Stimulated activated memory B cell treated with anti-CD40 and anti-IgM and Interleukin-4, amounts not matched to agents 10 μg/mL and 1 μg/mL and 100 μg/mL, for 72 hours (primary cell): ENCODE data around the gene TTLL1.

Source experiments
- ATAC-seq: fragments of 150-1000 bp; cut with Tn5 transposase; 2 replicates; pipeline ENCODE4 v1.10.0; 2021
- H3K27ac Mint-ChIP-seq: one replicate; pipeline ENCODE4 v1.8.0; 2022; ENCODE audit warnings: mild to moderate bottlenecking, mixed read lengths
- H3K27me3 Mint-ChIP-seq: one replicate; pipeline ENCODE4 v1.8.0; 2022; ENCODE audit warnings: mixed read lengths
- H3K36me3 Mint-ChIP-seq: one replicate; pipeline ENCODE4 v1.8.0; 2022; ENCODE audit warnings: mixed read lengths
- H3K4me1 Mint-ChIP-seq: one replicate; pipeline ENCODE4 v1.8.0; 2022; ENCODE audit warnings: mixed read lengths
- H3K4me3 Mint-ChIP-seq: one replicate; pipeline ENCODE4 v1.8.0; 2022; ENCODE audit warnings: mild to moderate bottlenecking, moderate library complexity, mixed read lengths
- H3K9me3 Mint-ChIP-seq: one replicate; pipeline ENCODE4 v1.8.0; 2022; ENCODE audit warnings: mixed read lengths

The TTLL1 gene

GRCh38 chr22:43088984-43089717 lies at the start of gene TTLL1:
Gene TTLL1 (minus strand): TSS chr22:43089391. CDS start chr22:43075586, 13,805 bp downstream.
- Mint-ChIP-seq H3K27me3 (no peaks in the 10 kb centered on the region), H3K9me3 (no peaks in the 10 kb centered on the region), H3K4me3 (peak within 1 kb of the TSS; percentile 91), H3K4me1 (peaks cover 19% of the 10 kb centered on the region), H3K36me3 (no peaks in the 10 kb centered on the region), H3K27ac (peak within 1 kb of the TSS; percentile 57)
- ATAC-seq, result peak; percentile 97

GRCh38 chr22:43136801-43137200 lies 47.6 kb upstream of the TTLL1 start:
- peak overlapping the region; percentile 2 for H3K27ac Mint-ChIP-seq

GRCh38 chr22:43136255-43136654 lies 47.1 kb upstream of the TTLL1 start:
- peak; percentile 75 for ATAC-seq
- Mint-ChIP-seq H3K4me3 (no peak overlapping the region), H3K27ac (peak overlapping the region; percentile 2), H3K9me3 (no peaks in the 10 kb centered on the region), H3K27me3 (no peaks in the 10 kb centered on the region), H3K36me3 (peaks cover 83% of the 10 kb centered on the region), H3K4me1 (peaks cover 7% of the 10 kb centered on the region)

More at GRCh38 chr22:43136801-43137200, 47.6 kb upstream of the TTLL1 start:
- ATAC-seq, result no peak
- Mint-ChIP-seq H3K36me3 (peaks cover 77% of the 10 kb centered on the region), H3K9me3 (no peaks in the 10 kb centered on the region), H3K4me3 (no peak overlapping the region), H3K4me1 (peaks cover 10% of the 10 kb centered on the region), H3K27me3 (no peaks in the 10 kb centered on the region)

GRCh38 chr22:43135565-43135964 lies 46.4 kb upstream of the TTLL1 start:
- no peak for ATAC-seq
- H3K36me3 Mint-ChIP-seq, result peaks cover 83% of the 10 kb centered on the region
- H3K4me1 Mint-ChIP-seq, result peaks cover 7% of the 10 kb centered on the region
- no peak overlapping the region for H3K27ac Mint-ChIP-seq
- H3K9me3 Mint-ChIP-seq, result no peaks in the 10 kb centered on the region
- no peaks in the 10 kb centered on the region for H3K27me3 Mint-ChIP-seq
- no peak overlapping the region for H3K4me3 Mint-ChIP-seq

- Mint-ChIP-seq H3K9me3 (no peaks in the 10 kb centered on the region), H3K27ac (no peak overlapping the region), H3K4me1 (peaks cover 12% of the 10 kb centered on the region), H3K27me3 (peaks cover 6% of the 10 kb centered on the region), H3K36me3 (peaks cover 77% of the 10 kb centered on the region), H3K4me3 (no peak overlapping the region)
- ATAC-seq, result no peak
These were observed 45.4 kb upstream of the TTLL1 start for GRCh38 chr22:43134553-43134952.

GRCh38 chr22:43133401-43133800 lies 44.2 kb upstream of the TTLL1 start:
- Mint-ChIP-seq H3K9me3 (no peaks in the 10 kb centered on the region), H3K27ac (no peak overlapping the region), H3K4me1 (peaks cover 23% of the 10 kb centered on the region), H3K4me3 (no peak overlapping the region), H3K27me3 (peaks cover 18% of the 10 kb centered on the region), H3K36me3 (peaks cover 67% of the 10 kb centered on the region)
- no peak for ATAC-seq

GRCh38 chr22:43131773-43132501 lies 42.7 kb upstream of the TTLL1 start:
- H3K4me1 Mint-ChIP-seq, result peaks cover 37% of the 10 kb centered on the region

GRCh38 chr22:43129426-43130425 lies 40.5 kb upstream of the TTLL1 start:
- Mint-ChIP-seq H3K27ac (peak overlapping the region; percentile 23), H3K9me3 (no peaks in the 10 kb centered on the region), H3K4me1 (peaks cover 34% of the 10 kb centered on the region), H3K4me3 (no peak overlapping the region), H3K36me3 (peaks cover 35% of the 10 kb centered on the region), H3K27me3 (peaks cover 40% of the 10 kb centered on the region)
- ATAC-seq, result no peak

More at GRCh38 chr22:43131773-43132501, 42.7 kb upstream of the TTLL1 start:
- no peak for ATAC-seq
- Mint-ChIP-seq H3K4me3 (no peak overlapping the region), H3K36me3 (peaks cover 53% of the 10 kb centered on the region), H3K27me3 (peaks cover 32% of the 10 kb centered on the region), H3K9me3 (no peaks in the 10 kb centered on the region), H3K27ac (no peak overlapping the region)

- peaks cover 46% of the 10 kb centered on the region for H3K27me3 Mint-ChIP-seq
- peak; percentile 65 for ATAC-seq
- H3K27ac Mint-ChIP-seq, result peak overlapping the region; percentile 23
- peaks cover 34% of the 10 kb centered on the region for H3K4me1 Mint-ChIP-seq
- no peaks in the 10 kb centered on the region for H3K9me3 Mint-ChIP-seq
- peaks cover 27% of the 10 kb centered on the region for H3K36me3 Mint-ChIP-seq
- no peak overlapping the region for H3K4me3 Mint-ChIP-seq
These were observed 39.8 kb upstream of the TTLL1 start for GRCh38 chr22:43128928-43129424.

GRCh38 chr22:43128116-43128515 lies 38.9 kb upstream of the TTLL1 start:
- ATAC-seq, result no peak
- Mint-ChIP-seq H3K36me3 (peaks cover 19% of the 10 kb centered on the region), H3K27ac (no peak overlapping the region), H3K9me3 (no peaks in the 10 kb centered on the region), H3K27me3 (peaks cover 52% of the 10 kb centered on the region), H3K4me3 (no peak overlapping the region), H3K4me1 (peaks cover 34% of the 10 kb centered on the region)

GRCh38 chr22:43127166-43127908 lies 38.1 kb upstream of the TTLL1 start:
- Mint-ChIP-seq H3K27ac (no peak overlapping the region), H3K9me3 (no peaks in the 10 kb centered on the region), H3K4me3 (no peak overlapping the region), H3K4me1 (peaks cover 38% of the 10 kb centered on the region), H3K27me3 (peaks cover 53% of the 10 kb centered on the region), H3K36me3 (peaks cover 11% of the 10 kb centered on the region)
- no peak for ATAC-seq

GRCh38 chr22:43126501-43127165 lies 37.4 kb upstream of the TTLL1 start:
- Mint-ChIP-seq H3K27ac (no peak overlapping the region), H3K36me3 (peaks cover 4% of the 10 kb centered on the region), H3K4me3 (no peak overlapping the region), H3K9me3 (no peaks in the 10 kb centered on the region), H3K4me1 (peaks cover 45% of the 10 kb centered on the region), H3K27me3 (peaks cover 60% of the 10 kb centered on the region)
- peak; percentile 17 for ATAC-seq

GRCh38 chr22:43118953-43119458 lies 29.8 kb upstream of the TTLL1 start:
- peaks cover 65% of the 10 kb centered on the region for H3K4me1 Mint-ChIP-seq
- ATAC-seq, result peak; percentile 94
- H3K27me3 Mint-ChIP-seq, result peaks cover 62% of the 10 kb centered on the region
- no peaks in the 10 kb centered on the region for H3K9me3 Mint-ChIP-seq
- H3K27ac Mint-ChIP-seq, result peak overlapping the region; percentile 6
- no peaks in the 10 kb centered on the region for H3K36me3 Mint-ChIP-seq
- H3K4me3 Mint-ChIP-seq, result peak overlapping the region; percentile 54
